Measurements from ENCODE around the gene CACNA1C.

Gene CACNA1C

DNA sequence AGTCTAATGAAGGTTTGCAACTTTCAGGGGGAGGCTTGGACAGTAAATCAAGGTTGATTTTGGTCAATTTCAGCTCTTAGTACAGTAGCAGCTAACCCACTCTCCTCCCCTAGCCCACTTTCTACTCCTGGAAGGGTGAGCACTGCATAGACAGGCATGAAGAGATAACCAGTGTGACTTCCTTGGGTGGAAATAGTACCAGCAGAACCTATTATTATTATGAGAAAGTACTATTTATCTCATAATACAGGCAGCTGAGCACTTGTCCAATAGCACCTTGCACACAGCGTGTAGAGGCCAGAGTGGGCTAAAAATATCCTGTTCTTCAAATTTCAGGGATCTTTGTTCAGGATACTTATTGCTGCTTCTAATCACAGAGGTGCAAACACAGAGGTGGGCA lies 645.8 kb downstream of the CACNA1C start:
- no peak for DNase-seq (ENCODE audit: low read depth in 2 of 2)
- no peak overlapping the region for H3K4me3 ChIP-seq (replicated peaks in 1 of 2; ENCODE audit: low read depth in 2 of 2, low read length in 2 of 2)
- TF ChIP-seq, protein P1, sequence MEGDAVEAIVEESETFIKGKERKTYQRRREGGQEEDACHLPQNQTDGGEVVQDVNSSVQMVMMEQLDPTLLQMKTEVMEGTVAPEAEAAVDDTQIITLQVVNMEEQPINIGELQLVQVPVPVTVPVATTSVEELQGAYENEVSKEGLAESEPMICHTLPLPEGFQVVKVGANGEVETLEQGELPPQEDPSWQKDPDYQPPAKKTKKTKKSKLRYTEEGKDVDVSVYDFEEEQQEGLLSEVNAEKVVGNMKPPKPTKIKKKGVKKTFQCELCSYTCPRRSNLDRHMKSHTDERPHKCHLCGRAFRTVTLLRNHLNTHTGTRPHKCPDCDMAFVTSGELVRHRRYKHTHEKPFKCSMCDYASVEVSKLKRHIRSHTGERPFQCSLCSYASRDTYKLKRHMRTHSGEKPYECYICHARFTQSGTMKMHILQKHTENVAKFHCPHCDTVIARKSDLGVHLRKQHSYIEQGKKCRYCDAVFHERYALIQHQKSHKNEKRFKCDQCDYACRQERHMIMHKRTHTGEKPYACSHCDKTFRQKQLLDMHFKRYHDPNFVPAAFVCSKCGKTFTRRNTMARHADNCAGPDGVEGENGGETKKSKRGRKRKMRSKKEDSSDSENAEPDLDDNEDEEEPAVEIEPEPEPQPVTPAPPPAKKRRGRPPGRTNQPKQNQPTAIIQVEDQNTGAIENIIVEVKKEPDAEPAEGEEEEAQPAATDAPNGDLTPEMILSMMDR (IDR thresholded peaks at IDR 0.05; ENCODE audit: low read depth, low read length) = no peak

DNA sequence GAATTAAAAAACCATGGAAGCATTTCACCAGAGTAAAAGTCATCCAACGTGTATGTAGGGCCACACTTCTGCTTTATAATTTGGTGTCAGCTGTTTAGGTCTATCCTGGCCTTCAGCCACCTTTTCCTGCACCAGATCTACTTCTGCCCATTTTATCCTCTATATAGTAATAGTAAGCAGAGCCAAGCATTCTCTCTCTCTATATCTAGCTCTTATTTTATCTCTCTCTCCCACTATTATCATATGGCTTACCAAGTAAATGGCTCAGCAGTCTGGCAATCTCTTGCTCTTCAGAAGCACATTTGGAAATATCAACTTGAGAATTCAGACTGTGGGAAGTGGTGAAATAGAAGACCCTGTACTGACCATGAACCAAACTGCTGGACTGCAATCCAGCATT lies 657.9 kb downstream of the CACNA1C start:
- H3K4me3 ChIP-seq (replicated peaks in 1 of 2; ENCODE audit: low read depth in 2 of 2, low read length in 2 of 2) = no peak overlapping the region
- TF ChIP-seq, protein P1 (IDR thresholded peaks at IDR 0.05; ENCODE audit: low read depth, low read length) = no peak
- DNase-seq (ENCODE audit: low read depth in 2 of 2) = no peak

DNA sequence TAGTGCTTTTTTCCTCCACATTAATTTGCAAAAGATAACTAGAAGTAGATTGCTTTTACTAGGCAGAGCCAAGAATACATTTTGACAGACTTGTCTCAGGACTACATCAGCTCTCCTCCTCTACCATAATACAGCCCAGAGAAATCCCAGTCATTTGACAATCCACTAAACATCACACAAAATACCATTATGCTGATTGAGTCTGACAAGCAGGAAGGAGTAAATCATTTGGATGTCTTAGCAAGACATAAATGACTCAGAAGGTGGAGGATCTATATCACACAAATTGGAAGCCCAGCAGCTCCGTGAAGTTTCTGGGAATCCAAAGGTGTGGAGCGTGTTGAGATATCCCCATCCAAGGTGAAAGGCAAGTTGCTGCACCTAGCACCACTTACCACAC lies 666.6 kb downstream of the CACNA1C start:
- H3K4me3 ChIP-seq (replicated peaks in 1 of 2; ENCODE audit: low read depth in 2 of 2, low read length in 2 of 2) = no peak overlapping the region
- DNase-seq (ENCODE audit: low read depth in 2 of 2) = no peak
- TF ChIP-seq, protein P1 (IDR thresholded peaks at IDR 0.05; ENCODE audit: low read depth, low read length) = no peak

DNA sequence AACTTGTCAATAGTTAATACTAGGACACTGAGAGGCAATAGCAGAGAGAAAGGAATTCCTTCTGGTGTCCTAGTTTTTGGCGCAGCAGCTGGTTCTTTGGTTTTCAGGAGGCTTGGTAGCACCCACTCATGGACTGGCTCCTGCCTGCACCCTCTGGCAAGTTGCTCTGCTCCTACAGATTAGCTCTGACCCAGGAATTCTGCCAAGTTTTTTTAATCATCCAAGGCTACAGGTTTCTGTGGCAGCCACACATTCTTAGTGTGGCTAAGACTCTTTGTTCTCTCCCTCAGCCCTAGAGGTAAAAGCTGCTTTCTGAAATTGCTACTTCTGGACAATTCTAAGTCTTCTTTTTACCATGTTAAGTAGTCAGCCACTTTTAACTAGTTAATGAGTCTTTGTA lies 670.0 kb downstream of the CACNA1C start:
- no peak overlapping the region for H3K4me3 ChIP-seq (replicated peaks in 1 of 2; ENCODE audit: low read depth in 2 of 2, low read length in 2 of 2)
- TF ChIP-seq, protein P1 (IDR thresholded peaks at IDR 0.05; ENCODE audit: low read depth, low read length) = no peak
- DNase-seq (ENCODE audit: low read depth in 2 of 2) = peak; percentile 3 to 11

DNA sequence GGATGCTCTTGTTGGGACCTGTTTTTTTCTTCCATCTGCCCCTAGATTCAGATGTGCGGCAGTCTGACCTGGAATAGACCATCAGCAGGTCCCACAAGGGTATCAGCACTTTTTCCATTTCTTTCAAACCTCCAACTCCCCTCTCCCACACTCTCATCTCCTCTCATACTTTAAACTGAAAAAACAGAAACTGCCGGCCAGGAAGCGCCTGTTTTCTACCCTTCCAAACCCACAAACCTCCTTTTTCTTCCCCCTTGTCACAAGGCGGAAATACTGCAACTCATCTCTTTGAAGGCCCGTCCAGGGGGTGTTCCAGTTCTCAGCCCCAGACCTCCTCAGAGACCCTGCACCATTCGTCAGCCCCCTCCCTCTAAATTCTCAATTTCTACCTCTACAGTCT lies 679.5 kb downstream of the CACNA1C start:
- H3K4me3 ChIP-seq (replicated peaks in 1 of 2; ENCODE audit: low read depth in 2 of 2, low read length in 2 of 2) = no peak overlapping the region
- TF ChIP-seq, protein P1 (IDR thresholded peaks at IDR 0.05; ENCODE audit: low read depth, low read length) = no peak
- DNase-seq (ENCODE audit: low read depth in 2 of 2) = no peak

DNA sequence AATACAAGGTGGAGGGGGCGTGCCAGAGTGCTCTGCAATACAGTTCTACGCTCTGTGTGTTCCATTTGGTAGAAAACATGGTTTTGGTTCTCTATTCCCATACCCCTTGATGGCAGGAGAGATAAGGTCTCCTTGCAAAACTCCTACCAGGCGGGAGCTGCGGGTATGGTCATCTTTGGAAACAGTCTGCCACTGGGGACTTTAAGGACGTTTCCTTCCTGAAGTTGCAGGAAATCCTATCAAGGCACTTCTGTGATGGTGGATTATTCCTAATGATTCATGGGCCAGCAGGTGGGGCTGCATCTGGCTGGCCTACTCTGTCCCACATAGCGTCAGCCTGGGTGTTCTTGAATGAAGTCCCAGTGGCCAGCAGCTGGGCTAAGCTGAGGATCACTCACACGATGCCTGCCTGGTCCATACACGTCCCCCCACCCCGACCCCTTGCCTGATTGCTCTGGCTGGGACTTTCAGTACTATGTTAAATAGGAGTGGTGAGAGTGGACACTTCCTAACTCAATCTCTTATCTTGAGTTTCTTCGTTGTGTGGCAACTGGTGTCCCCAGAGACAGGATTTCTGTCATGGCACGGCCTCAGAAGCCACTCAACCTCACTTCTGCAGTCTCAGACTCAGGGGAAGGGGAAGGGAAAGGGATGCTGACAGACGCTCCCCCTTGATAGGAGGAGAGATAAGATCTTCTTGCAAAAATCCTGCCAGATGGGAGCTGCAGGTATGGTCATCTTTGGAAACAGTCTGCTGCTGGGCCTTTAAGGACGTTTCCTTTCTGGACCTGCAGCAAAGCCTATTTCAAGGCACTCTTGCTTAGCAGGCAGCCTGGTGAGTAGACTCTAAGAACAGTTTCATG lies 680.9 kb downstream of the CACNA1C start:
- TF ChIP-seq, protein P1 (IDR thresholded peaks at IDR 0.05; ENCODE audit: low read depth, low read length) = no peak
- no peak overlapping the region for H3K4me3 ChIP-seq (replicated peaks in 1 of 2; ENCODE audit: low read depth in 2 of 2, low read length in 2 of 2)
- DNase-seq (ENCODE audit: low read depth in 2 of 2) = no peak
